Measurements from ENCODE around the gene ZPR1.

- TF ChIP-seq CTCF (IDR thresholded peaks at IDR 0.05) (no peak), POLR2A (IDR thresholded peaks at IDR 0.05) (no peak)
These were observed 46.2 kb upstream of the ZPR1 start for GRCh38 chr11:116833816-116834534.

Data from adrenal gland (tissue), 5 donors.